Measurements from ENCODE around the gene TTC6.

The TTC6 gene

DNA sequence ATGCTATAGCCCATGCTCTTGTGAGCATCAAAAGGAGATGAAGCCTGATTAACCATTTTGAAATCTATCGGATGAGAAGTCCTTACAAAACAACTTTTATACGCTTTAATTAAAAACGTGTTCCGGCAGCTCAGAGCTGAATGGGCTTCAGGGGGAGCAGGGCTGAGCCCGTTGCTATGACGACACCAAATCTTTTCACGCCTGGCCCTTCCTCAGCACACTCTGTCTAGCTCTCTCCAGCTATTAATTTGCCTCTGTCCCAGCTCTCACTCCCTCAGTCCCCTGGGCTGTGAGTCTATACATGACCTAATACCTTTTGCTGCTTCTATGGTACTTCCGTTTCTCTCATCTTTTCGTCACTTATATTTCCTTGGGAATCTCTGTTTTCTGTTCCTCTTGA, 16.2 kb upstream of the TTC6 start:
- no peak overlapping the region for H3K4me3 ChIP-seq
- no peak overlapping the region for H3K27ac ChIP-seq
- TF ChIP-seq, protein P1, sequence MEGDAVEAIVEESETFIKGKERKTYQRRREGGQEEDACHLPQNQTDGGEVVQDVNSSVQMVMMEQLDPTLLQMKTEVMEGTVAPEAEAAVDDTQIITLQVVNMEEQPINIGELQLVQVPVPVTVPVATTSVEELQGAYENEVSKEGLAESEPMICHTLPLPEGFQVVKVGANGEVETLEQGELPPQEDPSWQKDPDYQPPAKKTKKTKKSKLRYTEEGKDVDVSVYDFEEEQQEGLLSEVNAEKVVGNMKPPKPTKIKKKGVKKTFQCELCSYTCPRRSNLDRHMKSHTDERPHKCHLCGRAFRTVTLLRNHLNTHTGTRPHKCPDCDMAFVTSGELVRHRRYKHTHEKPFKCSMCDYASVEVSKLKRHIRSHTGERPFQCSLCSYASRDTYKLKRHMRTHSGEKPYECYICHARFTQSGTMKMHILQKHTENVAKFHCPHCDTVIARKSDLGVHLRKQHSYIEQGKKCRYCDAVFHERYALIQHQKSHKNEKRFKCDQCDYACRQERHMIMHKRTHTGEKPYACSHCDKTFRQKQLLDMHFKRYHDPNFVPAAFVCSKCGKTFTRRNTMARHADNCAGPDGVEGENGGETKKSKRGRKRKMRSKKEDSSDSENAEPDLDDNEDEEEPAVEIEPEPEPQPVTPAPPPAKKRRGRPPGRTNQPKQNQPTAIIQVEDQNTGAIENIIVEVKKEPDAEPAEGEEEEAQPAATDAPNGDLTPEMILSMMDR (IDR thresholded peaks at IDR 0.05), result no peak
- no peak for DNase-seq (ENCODE audit: low spot score)

DNA sequence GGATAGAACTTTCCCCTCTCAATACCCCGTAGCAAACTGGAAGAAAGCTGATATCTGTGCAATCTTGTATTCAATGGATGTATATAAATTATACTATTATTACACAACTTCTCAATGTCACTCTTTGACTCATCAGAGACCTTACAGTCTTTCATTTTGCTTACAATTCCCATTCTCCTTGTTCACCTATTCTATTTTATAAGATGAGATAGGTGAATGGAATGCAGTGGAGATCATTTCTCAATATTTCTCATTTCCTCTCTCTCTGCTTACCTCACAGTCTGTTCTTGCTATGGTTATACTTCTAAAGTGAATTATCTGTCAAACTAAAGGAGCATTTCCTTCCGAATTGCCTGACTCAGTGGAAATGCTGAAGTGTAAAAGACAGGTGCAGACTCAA, 15.3 kb upstream of the TTC6 start:
- no peak overlapping the region for H3K27ac ChIP-seq
- DNase-seq (ENCODE audit: low spot score), result no peak
- no peak overlapping the region for H3K4me3 ChIP-seq
- TF ChIP-seq, protein P1 (IDR thresholded peaks at IDR 0.05), result no peak

DNA sequence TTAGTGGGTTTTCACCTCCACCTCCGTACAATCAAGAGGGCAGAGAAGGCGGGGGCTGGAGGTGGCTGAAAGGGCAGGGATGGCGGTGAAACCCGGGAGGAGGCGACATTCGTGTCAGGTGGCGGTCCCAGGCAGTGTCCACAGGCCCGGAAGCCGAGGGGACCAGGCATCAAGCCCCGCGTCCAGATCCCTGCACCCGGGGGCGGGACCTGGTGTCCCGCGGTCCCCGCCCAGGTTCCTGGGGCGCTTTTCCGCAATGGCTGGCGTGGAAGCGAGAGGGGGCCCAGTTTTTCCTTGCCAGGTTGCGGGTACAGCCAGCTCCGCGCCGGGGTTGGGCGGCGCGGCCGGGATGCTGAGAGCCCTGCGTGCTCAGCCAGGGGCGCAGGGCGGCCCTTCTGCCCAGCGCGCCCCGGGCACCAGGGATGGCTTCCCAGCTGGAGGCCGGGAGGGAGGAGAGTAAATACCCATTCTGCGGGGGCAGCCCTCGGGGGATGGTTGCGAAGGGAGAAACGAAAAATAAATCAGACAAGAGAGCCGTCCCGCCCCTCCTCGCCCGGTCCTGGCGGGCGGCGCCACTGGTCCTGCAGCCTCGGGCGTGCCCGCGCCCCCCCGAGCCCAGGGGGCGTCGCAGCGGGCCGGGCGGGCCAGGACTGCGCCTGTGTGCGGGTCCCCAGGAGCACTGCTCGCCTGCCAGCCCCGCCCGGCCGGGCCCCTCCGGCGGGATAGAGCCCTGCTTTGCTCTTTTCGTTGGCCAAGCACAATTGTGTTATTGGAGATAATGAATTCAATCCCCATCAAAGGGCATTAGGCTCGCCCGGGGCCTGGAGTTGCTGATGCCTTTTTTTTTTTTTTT, 11.8 kb upstream of the TTC6 start:
- no peak for DNase-seq (ENCODE audit: low spot score)
- H3K4me3 ChIP-seq, result peak overlapping the region; percentile 11
- no peak overlapping the region for H3K27ac ChIP-seq
- TF ChIP-seq, protein P1 (IDR thresholded peaks at IDR 0.05), result no peak

DNA sequence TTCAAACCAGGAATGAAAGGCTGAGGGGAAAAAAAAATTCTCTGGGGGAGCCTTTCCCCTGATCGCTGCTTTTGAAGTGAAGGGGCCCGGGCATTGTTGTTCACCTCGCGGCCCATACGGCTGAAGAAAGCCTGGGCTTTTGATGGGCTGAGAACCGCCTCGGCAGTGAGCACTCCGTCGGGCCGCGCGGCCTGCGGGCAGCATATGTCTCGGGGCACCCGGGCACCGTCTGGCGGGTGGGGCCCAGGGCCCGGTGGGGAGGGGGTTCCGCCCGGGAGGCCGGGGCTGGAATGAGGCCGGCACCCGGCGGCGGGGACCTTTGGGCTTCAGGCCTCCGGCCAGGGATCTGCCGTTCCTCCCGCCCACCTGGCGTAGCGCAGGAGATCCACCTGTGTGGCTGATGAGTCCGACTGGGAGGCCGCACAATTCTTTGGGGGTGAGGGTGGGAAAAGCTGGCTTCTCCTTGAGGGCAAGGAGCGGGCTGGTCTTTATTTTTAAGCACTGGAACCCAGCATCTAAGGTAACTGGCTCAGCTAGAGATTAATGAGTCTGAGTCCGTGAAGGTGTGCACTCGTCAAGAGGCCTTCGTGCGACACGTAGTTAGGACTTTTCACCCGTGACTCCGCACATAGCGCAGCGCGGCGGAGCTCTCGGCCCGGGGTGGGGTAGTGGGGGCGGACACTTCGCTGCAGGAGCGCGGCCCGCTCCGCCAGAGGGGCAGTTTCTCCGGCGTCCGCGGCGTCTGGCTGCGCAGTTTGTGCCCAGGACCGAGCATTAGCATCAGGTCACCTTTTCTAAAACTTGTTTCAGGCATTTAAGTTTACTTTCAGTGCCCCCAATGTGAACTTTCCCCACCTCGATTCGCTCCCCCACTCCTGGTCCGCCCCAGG, 11.0 kb upstream of the TTC6 start:
- no peak overlapping the region for H3K4me3 ChIP-seq
- H3K27ac ChIP-seq, result no peak overlapping the region
- TF ChIP-seq, protein P1 (IDR thresholded peaks at IDR 0.05), result no peak
- DNase-seq (ENCODE audit: low spot score), result no peak

DNA sequence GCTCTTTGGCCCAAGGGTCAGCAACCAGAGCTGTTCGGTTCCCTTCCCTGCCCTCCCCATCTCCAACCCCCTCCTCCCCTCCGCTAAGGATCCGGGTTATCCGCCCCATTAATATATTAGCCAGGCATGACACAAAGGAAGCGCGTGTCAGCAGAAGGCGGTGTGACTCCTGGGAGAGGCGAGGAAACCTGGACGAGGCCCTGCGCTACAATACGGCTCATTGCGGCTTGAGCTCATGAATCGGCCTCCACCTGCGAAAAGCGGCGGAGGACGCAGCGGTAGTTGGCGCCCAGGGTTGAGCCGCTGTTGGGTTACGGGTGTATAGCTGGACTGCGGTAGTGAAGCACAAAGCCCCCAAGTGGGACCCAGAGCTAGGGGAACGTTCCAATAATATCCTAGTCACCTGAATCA, 10.3 kb upstream of the TTC6 start:
- TF ChIP-seq, protein P1 (IDR thresholded peaks at IDR 0.05), result no peak
- Histone ChIP-seq H3K4me3 (no peak overlapping the region), H3K27ac (no peak overlapping the region)
- DNase-seq (ENCODE audit: low spot score), result no peak

DNA sequence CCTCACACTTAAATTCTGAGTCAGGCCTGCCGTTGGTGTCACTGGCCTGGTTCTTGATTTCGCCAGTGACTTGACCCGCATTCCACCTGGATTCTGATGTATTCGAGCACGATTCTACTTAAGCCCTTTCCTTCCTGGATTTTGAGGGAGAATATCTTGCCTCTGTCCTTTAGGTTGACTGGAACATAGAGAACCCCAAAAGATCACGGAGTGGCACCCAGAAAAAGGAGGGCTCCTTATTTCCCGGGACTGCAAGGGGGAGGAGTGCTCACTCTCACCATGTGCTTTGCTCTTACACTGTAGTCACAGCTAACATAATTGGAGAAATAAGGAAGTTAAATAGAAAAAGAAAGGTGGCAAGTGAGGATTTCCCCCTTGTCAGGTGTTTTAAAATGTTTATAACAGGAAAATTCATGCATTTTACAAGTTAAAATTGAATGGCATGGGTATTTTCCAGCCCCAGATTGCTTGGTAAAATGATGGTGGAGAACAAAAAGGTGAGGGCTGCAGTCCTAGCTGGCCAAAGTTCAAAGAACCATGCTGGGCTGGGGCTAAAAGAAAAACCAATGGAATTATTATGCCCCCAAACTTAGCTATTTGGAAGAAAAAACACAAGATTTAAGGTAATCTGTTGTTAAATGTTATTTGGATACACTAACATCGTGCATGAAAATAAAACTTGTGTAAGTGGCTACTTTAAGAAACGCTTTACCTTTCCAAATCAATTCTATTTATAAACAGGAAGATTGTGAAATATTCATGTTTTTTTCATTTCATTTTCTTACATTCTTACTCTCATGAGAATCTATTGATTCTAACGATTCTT, 9.2 kb upstream of the TTC6 start:
- no peak overlapping the region for H3K27ac ChIP-seq
- no peak overlapping the region for H3K4me3 ChIP-seq
- no peak for DNase-seq (ENCODE audit: low spot score)
- TF ChIP-seq, protein P1 (IDR thresholded peaks at IDR 0.05), result no peak
